Cardiac septum (tissue), 1 donor: ENCODE measurements around the gene TP53I3. TPM values are rescaled to one million over a fixed set of nuclear protein-coding genes. Genes with fewer than 3 reads are reported as not detected.
A peak's percentile ranks its signal among the peaks of the same experiment; 100 is the strongest.
"Not testable (repeated sequence)": the region's sequence is repeated elsewhere in the genome, so short reads cannot be mapped to it uniquely, and the experiment has no call there.

Source experiments
- DNase-seq: peaks from one replicate; pipeline ENCODE4 v3.0.0-alpha.2; 2020; ENCODE audit warnings: low spot score
- intact Hi-C: fragments of 100-400 bp; cut with DNase I; formaldehyde crosslinking; loops from one replicate; pipeline ENCODE4 v1.14.0; 2022
- total RNA-seq: library from RNA; stranded (reverse); fragmentation: NEBNext Ultra II Directional; extraction: Animal tissue kit (Norgen Biotek cat#: 25700); gene quantifications from one replicate; pipeline ENCODE4 v1.2.1, GENCODE V29; 2021
- donor health status: DM: no; HTN: no; CAD: no.

The TP53I3 gene
- total RNA-seq, 1 donor from 2014 or later: 8.3 TPM

DNA sequence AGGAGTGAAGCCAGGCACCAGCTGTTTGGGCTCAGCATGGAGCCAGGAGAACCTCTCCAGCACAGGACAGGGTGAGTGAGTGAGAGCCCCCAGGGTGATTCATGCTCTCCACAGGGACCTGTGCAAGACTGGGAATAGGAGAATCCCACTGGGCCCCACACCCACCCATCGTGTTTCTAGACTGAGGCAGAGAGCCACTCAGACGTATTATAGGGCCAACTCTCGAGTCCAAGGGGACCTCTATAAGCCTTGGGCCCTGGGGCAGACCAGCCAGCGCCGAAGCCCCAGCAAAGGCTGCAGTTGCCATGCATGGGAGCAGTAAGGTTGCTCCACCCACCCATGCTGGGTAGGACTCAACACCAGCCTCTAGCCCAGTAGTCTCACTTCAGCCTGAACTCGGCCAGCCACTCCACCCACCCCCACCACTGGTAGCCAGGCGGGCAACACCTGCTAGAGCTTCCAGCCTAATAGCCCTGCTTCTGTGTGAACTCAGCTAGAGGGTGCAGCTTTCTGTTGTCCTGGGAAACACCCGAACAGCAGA, 19.5 kb upstream of the TP53I3 start:
- DNase-seq: no peak
- intact Hi-C loops: no loop called here

DNA sequence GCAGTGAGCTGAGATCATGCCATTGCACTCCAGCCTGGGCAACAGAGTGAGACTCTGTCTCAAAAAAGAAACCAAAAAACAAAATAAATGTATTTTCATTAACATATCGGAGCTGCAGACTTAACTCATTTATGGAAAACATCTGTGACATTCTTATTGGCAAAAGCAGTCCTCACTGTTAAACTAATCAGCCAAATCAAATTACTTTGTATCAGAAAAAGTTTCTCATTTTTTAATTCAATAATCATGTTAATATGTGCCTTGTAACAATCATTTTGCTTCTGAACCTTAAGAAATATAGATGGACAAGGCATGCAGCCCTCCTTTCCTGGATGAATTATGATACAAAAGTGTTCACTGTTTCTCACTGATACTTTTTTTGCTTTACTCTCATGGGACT, 18.0 kb upstream of the TP53I3 start:
- DNase-seq: no peak
- intact Hi-C loops: no loop called here

DNA sequence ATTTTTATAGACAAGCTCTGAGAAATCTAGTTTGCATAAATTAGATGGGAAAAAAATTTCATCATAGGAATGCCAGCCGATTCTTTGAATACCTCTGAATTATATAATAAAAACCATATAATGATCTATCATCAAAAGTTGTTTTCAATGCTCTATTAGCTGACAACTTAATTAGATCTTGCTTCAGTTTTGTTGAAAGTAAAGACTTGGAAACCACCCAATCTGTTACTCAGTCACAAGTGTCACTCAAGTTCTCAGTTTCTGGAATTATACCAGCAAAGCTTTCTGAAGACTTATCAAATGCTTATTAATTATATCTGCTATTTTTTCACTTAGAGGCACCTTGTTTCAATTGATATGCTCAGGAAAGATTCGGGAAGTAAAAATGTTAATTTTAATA, 17.4 kb upstream of the TP53I3 start:
- intact Hi-C loops: no loop called here
- no peak for DNase-seq

DNA sequence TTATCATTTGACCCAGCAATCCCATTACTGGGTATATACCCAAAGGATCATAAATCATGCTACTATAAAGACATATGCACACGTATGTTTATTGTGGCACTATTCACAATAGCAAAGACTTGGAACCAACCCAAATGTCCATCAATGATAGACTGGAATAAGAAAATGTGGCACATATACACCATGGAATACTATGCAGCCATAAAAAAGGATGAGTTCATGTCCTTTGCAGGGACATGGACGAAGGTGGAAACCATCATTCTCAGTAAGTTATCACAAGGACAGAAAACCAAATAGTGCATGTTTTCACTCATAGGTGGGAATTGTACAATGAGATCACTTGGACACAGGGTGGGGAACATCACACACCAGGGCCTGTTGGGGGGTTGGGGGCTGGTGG, 16.1 kb upstream of the TP53I3 start:
- intact Hi-C loops, DNase-seq: not testable (repeated sequence)

DNA sequence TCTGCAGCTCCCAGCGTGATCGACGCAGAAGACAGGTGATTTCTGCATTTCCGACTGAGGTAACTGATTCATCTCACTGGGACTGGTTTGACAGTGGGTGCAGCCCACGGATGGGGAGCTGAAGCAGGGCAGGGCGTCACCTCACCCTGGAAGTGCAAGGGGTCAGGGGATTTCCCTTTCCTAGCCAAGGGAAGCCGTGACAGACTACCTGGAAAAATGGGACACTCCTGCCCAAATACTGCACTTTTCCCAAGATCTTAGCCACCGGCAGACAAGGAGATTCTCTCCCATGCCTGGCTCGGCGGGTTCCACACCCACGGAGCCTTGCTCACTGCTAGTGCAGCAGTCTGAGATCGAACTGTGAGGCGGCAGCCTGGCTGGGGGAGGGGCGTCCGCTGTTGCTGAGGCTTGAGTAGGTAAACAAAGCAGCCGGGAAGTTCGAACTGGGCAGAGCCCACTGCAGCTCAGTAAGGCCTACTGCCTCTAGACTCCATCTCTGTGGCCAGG, 10.6 kb upstream of the TP53I3 start:
- DNase-seq, intact Hi-C loops: not testable (repeated sequence)

DNA sequence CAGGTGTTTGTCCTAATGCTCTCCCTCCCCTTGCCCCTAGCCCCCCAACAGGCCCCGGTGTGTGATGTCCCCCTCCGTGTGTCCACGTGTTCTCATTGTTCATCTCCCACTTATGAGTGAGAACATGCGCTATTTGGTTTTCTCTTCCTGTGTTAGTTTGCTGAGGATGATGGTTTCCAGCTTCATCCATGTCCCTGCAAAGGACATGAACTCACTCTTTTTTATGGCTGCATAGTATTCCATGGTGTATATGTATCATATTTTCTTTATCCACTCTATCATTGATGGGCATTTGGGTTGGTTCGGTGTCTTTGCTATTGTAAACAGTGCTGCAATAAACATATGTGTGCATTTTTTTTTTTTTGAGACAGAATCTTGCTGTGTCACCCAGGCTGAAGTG, 8.6 kb upstream of the TP53I3 start:
- intact Hi-C loops, DNase-seq: not testable (repeated sequence)

DNA sequence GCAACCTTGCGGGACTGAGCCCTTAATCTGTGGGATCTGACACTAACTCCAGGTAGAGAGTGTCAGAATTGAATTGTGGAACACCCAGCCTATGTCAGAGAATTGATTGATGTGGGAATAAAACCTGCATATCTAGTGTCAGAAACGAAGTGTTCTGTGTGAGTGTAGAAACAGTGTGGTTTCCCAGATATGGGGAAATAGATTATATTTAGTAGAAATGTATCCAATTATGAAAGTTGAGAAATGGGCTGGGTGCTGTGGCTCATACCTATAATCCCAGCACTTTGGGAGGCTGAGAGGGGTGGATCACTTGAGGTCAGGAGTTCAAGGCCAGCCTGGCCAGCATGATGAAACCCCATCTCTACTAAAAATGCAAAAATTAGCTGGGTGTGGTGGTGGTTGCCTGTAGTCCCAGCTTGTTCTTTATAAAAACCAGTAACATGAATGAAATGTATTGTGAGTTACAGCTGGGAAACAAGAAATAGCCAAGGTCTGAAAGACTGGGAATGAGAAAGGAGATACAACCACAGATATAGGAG, 4.3 kb upstream of the TP53I3 start:
- DNase-seq: no peak
- intact Hi-C loops: loop anchor here (10.0 kb wide), 1 partner anchor 276 kb away; the partner anchor contains the start of gene ITSN2

DNA sequence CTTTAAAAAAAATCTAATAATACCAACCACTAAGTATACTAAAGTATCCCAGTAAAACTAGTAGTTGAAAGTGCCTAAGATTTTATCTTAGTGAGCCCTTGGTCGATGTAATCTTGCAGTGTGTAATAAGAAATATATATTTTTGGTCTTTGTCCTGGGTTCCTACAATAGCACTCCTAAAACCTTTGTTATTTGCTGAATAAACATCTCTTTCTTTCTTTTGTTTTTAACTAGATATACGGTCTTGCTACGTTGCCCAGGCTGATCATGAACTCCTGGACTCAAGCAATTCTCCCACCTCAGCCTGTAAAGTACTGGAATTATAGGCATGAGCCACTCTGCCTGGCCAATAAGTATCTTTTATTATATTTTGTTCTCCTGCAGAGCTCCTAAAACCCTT, 2.4 kb upstream of the TP53I3 start:
- no peak for DNase-seq

DNA sequence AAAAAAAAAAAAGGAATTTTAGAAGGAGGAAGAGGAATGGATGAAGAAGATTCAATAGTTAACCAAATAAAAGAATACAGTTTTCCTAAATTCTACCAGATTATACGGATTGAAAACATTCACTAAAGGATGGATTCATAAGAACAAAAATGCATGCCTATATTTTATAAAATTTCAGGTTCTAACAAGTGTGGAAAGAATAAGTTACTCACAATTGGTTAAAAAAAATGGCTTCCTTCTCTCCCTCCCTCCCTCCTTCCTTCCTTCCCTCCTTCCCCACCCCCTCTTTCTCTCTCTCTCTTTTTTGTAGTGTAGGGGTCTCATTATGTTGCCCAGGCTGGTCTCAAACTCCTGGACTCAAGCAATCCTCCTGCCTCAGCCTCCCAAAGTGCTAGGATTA, 1.6 kb upstream of the TP53I3 start:
- intact Hi-C loops: loop anchor here (10.0 kb wide), 1 partner anchor 279 kb away; the partner anchor contains the start of gene ITSN2
- no peak for DNase-seq

More for the DNA sequence above, 2.4 kb upstream of the TP53I3 start:
- intact Hi-C loops: loop anchor here (10.0 kb wide), 1 partner anchor 278 kb away; the partner anchor contains the start of gene ITSN2

DNA sequence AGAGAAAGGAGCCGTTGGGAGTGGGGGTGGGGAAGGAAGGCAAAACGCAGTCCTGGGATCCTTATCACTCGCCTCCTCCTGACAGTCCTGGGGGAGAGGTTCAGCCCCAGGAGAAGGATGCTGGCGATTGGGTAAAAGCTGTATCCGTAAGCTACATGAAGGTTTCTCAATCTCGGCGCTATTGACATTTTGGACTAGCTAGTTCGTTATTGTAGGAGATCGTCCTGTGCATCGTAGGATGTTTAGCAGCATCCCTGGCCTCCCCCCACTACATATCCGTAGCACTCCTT, 511 bp upstream of the TP53I3 start:
- intact Hi-C loops: loop anchor here (2.0 to 10.0 kb wide), 3 partner anchors 38 to 280 kb away; partner anchors contain the start of genes ATAD2B, FAM228B, ITSN2 and PFN4
- no peak for DNase-seq

DNA sequence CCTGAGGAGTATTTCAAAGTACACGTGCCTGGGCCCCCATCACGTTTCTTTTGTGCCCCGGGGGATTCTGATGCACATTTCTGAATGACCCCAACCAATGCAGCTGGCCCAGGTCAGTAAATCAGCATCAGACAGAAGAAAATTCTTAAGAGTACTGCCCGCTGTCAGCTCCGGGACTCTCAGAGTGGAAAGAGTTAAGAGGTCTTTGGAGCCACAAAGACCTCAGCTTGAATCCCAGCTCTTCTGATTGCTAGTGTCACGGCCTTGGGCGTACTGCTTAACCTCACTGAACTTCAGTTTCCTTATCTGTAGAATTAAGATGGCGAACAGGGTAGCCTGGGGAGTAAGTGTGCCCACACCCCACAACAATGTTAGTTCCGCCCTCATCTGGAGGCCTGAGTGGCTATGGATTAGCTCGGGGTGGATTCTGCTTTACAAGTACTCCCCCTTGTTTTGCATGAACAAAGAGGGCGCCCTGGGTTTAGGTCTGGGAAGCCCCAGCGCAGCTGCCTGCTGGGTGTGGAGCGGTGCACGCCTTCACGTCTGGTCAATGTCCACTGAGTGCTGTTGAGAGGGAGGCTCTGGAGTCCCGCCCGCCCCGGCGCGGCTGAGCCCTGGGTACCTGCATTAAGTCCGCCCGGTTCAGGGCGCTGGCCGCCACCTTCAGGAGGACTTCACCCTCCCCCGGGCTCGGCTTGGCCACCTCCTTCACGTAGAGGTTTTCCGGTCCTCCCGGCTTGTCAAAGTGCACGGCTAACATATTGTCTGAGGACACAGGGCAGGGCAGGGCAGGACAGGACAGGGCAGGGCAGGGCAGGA, 858 bp downstream of the TP53I3 start:
- DNase-seq: no peak
- intact Hi-C loops: loop anchor here (1.0 to 10.0 kb wide), 4 partner anchors 39 to 281 kb away; partner anchors contain the start of genes ATAD2B, FAM228B, ITSN2 and PFN4

DNA sequence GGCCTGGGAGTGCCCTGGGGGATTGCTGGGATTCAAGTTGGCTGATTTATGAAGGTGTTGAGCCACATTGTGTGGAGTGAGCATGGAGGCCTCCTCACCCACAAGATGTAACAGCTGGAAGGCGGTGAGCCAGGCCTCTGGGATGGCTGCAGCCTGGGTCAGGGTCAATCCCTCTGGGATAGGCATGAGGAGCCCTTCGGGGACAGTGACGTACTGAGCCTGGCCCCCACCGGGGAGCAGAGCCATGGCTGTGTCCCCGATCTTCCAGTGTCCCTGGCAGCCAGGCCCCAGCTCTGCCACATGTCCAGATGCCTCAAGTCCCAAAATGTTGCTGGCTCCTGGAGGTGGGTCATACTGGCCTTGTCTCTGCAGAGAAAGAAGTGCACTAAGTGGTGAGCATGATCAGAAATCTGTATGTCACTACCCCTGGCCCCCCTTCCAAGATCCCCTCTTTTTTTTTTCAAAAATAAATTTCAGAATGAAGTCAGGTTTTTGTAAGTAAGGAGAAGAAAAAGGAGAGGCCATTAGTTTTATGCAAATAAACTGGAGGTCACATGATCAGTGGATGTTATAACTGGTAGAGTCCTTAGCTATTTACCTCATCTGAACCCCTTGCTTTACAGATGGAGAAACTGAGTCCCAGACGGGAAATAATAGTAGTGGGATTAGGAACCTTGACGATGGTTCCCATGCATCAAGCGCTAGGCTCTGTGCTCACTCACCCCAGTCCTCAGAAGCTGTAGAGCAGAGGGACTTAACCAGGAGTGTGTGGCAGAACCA, 1.7 kb downstream of the TP53I3 start:
- intact Hi-C loops: loop anchor here (10.0 kb wide), 1 partner anchor 282 kb away; the partner anchor contains the start of gene ITSN2
- DNase-seq: no peak

DNA sequence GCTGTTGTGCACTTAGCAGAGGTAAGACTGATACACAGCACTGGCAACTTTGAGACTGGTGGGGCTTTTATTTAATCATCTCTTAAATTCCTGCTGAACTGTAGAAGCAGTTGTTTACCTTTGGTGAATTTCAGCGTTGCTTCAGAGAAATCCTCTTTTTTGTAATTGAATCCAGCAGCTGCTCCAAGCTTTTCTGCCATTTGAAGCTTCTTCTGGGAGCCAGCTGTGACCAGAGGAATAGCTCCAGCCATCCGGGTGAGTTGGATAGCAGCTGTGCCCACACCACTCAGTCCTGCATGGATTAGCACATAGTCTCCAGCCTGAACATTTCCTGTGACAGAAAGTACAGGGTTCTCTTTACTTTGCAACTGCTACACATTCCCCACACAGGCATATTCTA, 3.9 kb downstream of the TP53I3 start:
- intact Hi-C loops: loop anchor here (10.0 kb wide), 1 partner anchor 284 kb away; the partner anchor contains the start of gene ITSN2
- DNase-seq: no peak

DNA sequence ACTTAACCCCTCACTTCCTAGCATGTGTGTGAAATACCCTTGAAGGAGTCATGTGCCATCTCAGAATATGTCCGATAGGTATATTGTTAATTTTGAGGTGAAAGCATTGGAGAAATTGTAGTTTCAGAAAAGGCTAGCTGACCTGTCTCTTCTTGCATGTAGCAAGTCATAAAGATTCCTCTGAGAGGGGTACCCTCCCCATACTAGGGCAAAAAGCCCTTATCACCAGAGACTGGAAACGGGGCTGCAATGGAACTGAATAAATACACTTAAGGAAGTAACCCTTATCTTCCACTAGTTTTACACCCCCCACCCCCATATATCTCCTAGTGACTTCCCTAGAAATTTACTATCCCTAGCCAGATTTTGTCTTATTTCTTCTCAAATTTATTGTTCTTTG, 6.8 kb downstream of the TP53I3 start:
- no peak for DNase-seq
- intact Hi-C loops: loop anchor here (2.0 kb wide), 2 partner anchors 45 to 151 kb away; partner anchors contain the start of genes ATAD2B, FAM228B and PFN4

DNA sequence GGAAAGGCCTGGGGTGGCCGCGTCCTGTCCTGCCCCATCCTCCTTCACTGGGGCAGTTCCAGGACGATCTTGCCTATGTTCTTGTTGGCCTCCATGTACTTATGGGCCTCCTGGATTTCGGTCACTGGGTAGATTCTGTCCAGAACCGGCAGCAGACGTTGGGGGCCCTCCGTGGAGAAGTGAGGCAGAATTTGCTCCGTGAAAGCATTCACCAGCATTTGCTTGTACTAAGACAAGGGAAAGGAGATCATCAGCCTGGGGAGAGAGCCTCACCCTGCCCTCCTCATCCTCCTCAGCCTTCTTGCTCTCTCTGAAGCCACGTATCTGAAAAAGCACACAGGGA, 7.1 kb downstream of the TP53I3 start:
- DNase-seq: no peak
- intact Hi-C loops: loop anchor here (2.0 kb wide), 2 partner anchors 45 to 151 kb away; partner anchors contain the start of genes ATAD2B, FAM228B and PFN4

DNA sequence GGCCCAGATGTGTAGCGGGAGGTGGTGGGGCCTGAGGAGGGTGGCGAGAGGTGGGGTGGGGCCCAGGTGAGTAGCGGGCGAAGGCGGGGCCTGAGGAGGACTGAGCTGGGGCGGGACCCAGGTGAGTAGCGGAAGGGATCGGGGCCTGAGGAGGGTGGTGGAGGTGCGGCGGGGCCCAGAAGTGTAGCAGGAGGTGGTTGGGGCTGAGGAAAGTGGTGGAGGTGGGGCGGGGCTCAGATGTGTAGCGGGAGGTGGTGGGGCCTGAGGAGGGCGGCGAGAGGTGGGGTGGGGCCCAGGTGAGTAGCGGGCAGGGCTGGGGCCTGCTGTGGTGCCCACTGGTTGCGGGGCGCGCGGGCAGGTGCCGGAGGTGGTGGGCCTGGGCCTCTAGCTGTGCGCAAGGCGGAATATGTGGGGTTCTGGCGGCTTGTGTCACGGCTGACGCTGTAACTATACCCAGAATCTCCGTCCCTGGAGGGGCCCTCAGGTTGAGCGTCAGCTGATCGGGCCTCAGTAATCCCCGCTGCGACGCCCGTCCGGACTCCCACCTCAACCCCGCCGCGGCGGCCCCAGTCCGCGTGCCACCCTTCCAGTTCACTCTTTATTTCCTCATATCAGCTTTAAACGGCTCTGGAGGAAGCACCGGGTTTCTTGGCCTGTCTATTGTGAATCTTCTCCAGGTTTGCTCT, 7.6 kb downstream of the TP53I3 start:
- no peak for DNase-seq
- intact Hi-C loops: loop anchor here (2.0 kb wide), 2 partner anchors 46 to 150 kb away; partner anchors contain the start of genes ATAD2B, FAM228B and PFN4

DNA sequence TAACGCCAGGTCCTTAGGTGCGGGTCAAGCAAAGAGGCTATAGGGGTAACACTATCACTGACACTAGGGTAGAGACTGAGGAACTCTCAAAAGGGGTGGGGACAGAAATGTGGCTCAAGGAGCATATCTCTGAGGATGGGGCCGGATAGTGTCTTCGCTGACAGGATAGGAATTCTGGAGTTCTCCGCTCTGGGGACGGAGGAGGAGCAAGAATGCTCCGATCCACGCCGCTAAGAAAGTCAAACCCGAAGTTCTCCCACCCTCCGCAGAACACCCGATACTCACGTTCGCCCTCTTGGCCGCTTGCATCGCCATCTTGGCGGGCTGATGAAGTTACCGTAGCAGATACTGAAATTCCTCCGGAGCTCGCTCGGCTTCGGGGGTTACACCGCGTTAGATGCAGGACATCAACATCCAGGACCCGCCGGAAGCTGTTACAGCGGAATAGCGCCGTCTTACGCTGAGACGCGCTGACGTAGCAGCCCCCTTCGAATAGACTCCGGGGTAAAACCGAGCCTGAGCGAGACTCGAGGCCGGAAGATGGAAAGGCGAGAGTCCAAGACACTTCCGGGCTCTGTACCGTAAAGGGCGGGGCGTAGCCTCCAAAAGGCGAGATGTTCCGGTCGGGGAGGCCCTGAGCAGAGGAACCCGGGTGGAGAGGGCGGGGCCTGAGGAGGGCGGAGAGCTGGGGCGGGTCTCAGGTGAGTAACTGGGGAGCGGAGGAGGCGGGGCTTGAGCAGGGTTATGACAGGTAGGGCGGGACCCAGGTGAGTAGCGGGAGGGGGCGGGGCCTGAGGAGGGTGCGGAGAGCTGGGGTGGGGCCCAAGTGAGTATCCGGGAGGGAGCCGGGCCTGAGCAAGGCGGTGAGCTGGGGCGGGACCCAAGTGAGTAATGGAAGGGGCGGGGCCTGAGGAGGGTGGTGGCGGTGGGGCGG, 8.5 kb downstream of the TP53I3 start, which contains the start of gene SF3B6:
TSS of gene SF3B6 (minus strand) at position 412 of the 934 bp plus-strand sequence. CDS start at position 315, 97 bp downstream.
- DNase-seq: peak; percentile 100
- intact Hi-C loops: loop anchor here (2.0 kb wide), 2 partner anchors 47 to 149 kb away; partner anchors contain the start of genes ATAD2B, FAM228B and PFN4

DNA sequence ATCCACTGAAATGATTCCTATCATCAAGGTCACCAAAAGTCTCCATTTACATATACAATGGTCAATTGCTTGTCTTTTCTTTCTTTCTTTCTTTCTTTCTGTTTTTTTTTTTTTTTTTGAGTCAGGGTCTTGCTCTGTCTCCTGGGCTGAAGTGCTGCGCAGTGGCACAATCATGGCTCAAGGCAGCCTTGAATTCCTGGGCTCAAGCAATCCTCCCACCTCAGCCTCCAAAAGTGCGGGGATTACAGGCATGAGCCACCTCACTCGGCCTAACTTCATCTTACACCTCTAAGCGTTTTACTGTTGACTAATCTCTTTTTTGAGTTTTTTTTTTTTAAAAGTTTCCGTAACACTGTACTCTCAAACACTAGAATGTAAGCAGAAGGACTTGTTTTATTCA, 9.4 kb downstream of the TP53I3 start:
- intact Hi-C loops: no loop called here
- DNase-seq: no peak
